ENCODE data around the gene TUB.
A peak's percentile ranks its signal among the peaks of the same experiment; 100 is the strongest.

The TUB gene

DNA sequence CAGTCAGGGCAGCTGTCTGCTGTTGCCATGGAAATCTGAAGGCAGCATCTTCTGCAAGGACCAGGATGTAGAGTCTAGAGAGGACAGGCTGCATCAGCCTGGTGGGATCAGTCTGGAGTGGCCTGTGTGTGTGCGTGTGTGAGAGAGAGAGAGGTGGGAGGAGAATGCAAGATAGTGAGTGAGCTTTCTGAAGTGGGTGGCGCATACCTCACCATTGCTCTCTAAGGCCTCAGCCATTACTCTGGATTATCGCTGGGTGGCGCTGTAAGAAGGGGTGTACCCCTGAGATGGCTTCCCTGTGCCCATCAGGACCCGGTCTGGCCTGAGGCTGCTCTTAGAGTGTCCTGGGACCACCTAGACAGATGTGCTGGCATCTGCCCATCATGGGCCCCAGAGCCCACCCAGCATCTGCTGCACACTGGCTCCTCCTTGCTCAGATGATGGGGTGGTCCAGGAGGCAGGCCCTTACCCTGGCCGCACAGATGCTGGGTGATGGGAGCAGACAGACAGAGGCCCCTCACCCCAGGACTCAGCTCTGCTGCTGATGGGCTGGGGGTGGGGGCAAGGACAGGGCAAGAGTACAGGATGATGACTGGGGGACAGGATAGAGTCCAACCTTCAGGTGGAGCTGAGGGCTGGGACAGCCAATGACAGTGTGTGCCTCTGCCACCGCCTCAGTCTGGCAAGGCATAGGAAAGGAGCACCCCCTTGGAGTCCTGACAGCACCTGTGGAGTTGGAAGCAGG, 25.7 kb upstream of the TUB start:
- H3K79me2 ChIP-seq (ENCODE audit: low read length): no peaks in the 10 kb centered on the region
- H2AFZ ChIP-seq (ENCODE audit: low read length): no peak overlapping the region
- no peaks in the 10 kb centered on the region for H3K4me1 ChIP-seq (ENCODE audit: low read length)
- H3K4me2 ChIP-seq (ENCODE audit: low read depth, low read length): no peak overlapping the region
- H3K27ac ChIP-seq (ENCODE audit: low read length): no peak overlapping the region
- H3F3A ChIP-seq (ENCODE audit: insufficient read depth, low read length): no peaks in the 10 kb centered on the region
- H3K9me2 ChIP-seq (replicated peaks; ENCODE audit: insufficient read depth, low read length): no peaks in the 10 kb centered on the region
- TF ChIP-seq CTCF (IDR thresholded peaks at IDR 0.05; ENCODE audit: low read length) (peak; percentile 26), EZH2phosphoT487 (IDR thresholded peaks at IDR 0.05; ENCODE audit: low read length) (no peak)
- no peaks in the 10 kb centered on the region for H3K36me3 ChIP-seq (replicated peaks; ENCODE audit: insufficient read depth, low read length)
- H3K4me3 ChIP-seq (ENCODE audit: low read length): no peak overlapping the region
- H3K9me3 ChIP-seq (replicated peaks; ENCODE audit: insufficient read depth, low read length): no peaks in the 10 kb centered on the region
- no peaks in the 10 kb centered on the region for H4K20me1 ChIP-seq (ENCODE audit: insufficient read depth, low read length)
- H3K9ac ChIP-seq (ENCODE audit: low read length): no peak overlapping the region
- DNase-seq: no peak
- no peaks in the 10 kb centered on the region for H3K27me3 ChIP-seq (replicated peaks; ENCODE audit: insufficient read depth, low read length)

GRCh38 chr11:8055836-8056526, 25.0 kb upstream of the TUB start:
- Histone ChIP-seq H3F3A (ENCODE audit: insufficient read depth, low read length) (no peaks in the 10 kb centered on the region), H3K79me2 (ENCODE audit: low read length) (no peaks in the 10 kb centered on the region), H3K27me3 (replicated peaks; ENCODE audit: insufficient read depth, low read length) (no peaks in the 10 kb centered on the region), H4K20me1 (ENCODE audit: insufficient read depth, low read length) (no peaks in the 10 kb centered on the region), H3K27ac (ENCODE audit: low read length) (no peak overlapping the region), H3K9ac (ENCODE audit: low read length) (no peak overlapping the region), H3K36me3 (replicated peaks; ENCODE audit: insufficient read depth, low read length) (no peaks in the 10 kb centered on the region), H3K4me2 (ENCODE audit: low read depth, low read length) (no peak overlapping the region), H3K9me2 (replicated peaks; ENCODE audit: insufficient read depth, low read length) (no peaks in the 10 kb centered on the region), H3K4me3 (ENCODE audit: low read length) (no peak overlapping the region), H3K9me3 (replicated peaks; ENCODE audit: insufficient read depth, low read length) (no peaks in the 10 kb centered on the region), H2AFZ (ENCODE audit: low read length) (no peak overlapping the region), H3K4me1 (ENCODE audit: low read length) (no peaks in the 10 kb centered on the region)
- TF ChIP-seq EZH2phosphoT487 (IDR thresholded peaks at IDR 0.05; ENCODE audit: low read length) (no peak), EZH2 (optimal IDR thresholded peaks at IDR 0.05; ENCODE audit: low read depth, low read length) (no peak), CTCF (IDR thresholded peaks at IDR 0.05; ENCODE audit: low read length) (no peak)
- no peak for DNase-seq

DNA sequence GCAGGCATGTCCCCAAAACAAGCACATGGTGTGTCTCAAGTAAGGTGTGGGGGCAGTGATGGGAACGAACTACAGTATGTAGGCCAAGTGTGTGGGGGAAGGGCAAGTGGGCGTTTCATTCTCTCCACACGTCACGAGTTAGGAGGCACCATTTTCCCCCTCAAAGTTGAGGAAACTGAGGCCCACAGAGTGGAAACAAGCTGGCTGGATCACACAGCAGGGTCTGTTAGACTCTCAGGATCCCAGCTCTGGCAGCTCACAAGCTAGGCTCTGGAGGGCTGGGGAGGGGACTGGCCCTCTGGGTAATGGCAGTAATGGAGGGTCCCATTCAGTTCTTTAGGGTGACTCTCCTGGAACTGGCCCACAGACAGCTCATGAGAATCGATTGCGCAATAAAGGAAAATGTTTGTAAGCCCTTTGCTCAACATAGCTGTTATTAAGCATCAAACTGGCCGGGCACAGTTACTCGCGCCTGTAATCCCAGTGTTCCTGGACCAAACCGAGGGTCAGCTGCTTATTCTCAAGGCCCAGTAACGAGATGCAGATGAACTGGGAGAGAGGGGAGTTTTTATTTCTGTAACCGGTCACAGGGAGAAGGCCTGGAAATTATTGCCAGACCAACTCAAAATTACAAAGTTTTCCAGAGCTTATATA, 24.1 kb upstream of the TUB start:
- no peak for DNase-seq
- no peak overlapping the region for H3K9ac ChIP-seq (ENCODE audit: low read length)
- no peak overlapping the region for H3K27ac ChIP-seq (ENCODE audit: low read length)
- no peaks in the 10 kb centered on the region for H3K36me3 ChIP-seq (replicated peaks; ENCODE audit: insufficient read depth, low read length)
- no peak overlapping the region for H3K4me2 ChIP-seq (ENCODE audit: low read depth, low read length)
- no peaks in the 10 kb centered on the region for H3F3A ChIP-seq (ENCODE audit: insufficient read depth, low read length)
- H2AFZ ChIP-seq (ENCODE audit: low read length): no peak overlapping the region
- H3K4me3 ChIP-seq (ENCODE audit: low read length): no peak overlapping the region
- H3K27me3 ChIP-seq (replicated peaks; ENCODE audit: insufficient read depth, low read length): no peaks in the 10 kb centered on the region
- no peak for TF ChIP-seq CTCF (IDR thresholded peaks at IDR 0.05; ENCODE audit: low read length)
- no peak for TF ChIP-seq EZH2phosphoT487 (IDR thresholded peaks at IDR 0.05; ENCODE audit: low read length)
- TF ChIP-seq EZH2 (optimal IDR thresholded peaks at IDR 0.05; ENCODE audit: low read depth, low read length): no peak
- H3K79me2 ChIP-seq (ENCODE audit: low read length): no peaks in the 10 kb centered on the region
- no peaks in the 10 kb centered on the region for H3K9me2 ChIP-seq (replicated peaks; ENCODE audit: insufficient read depth, low read length)
- H3K4me1 ChIP-seq (ENCODE audit: low read length): no peaks in the 10 kb centered on the region
- H4K20me1 ChIP-seq (ENCODE audit: insufficient read depth, low read length): no peaks in the 10 kb centered on the region
- H3K9me3 ChIP-seq (replicated peaks; ENCODE audit: insufficient read depth, low read length): no peaks in the 10 kb centered on the region

Measured in MM.1S (cell line).